A549 (cell line): ENCODE measurements around the gene PIP5KL1. TPM values are rescaled to one million over a fixed set of nuclear protein-coding genes. Genes with fewer than 3 reads are reported as not detected.
A peak's percentile ranks its signal among the peaks of the same experiment; 100 is the strongest.

Experiments
- ATAC-seq, 2 experiments: fragments of 200-7000 bp in 1 of 2; fragments of >200 bp in 1 of 2; cut with Nextera tagmentation in 1 of 2; cut with Tn5 transposase in 1 of 2; 3 replicates each; pipeline versions ENCODE4 v1.8.0 to v1.9.1; 2018 to 2020; ENCODE audit warnings: mild to moderate bottlenecking in 1 of 2, moderate library complexity in 1 of 2
- CTCF ChIA-PET: fragments of 300-600 bp; sonication (Branson Sonifier 250); formaldehyde crosslinking; extraction: SDS; loops from one replicate; lab custom pipeline; 2021; ENCODE audit warnings: antibody characterized with exemption, inconsistent platforms; lab: Yijun Ruan, JAX
- POLR2A ChIA-PET: fragments of 350-600 bp; formaldehyde crosslinking; extraction: SDS; loops from one replicate; lab custom pipeline; 2021; ENCODE audit warnings: antibody characterized with exemption, inconsistent platforms; lab: Yijun Ruan, JAX
- DNase-seq, 2 experiments: peaks; one replicate each; pipeline versions ENCODE4 v3.0.0 to v3.0.0-alpha.2; 2011 to 2016; ENCODE audit warnings: low read depth in 1 of 2, low spot score in 1 of 2
- FAIRE-seq: peaks from 2 replicates; lab custom pipeline; 2011; peaks lifted over from hg19 to GRCh38; lab: Jason Lieb, UNC
- H3K27ac ChIP-seq, 2 experiments: fragments of >200 bp; sonication (Bioruptor Twin); formaldehyde crosslinking; 3 replicates each; pipeline ENCODE4 v1.5.1; 2016 to 2017
- H3K4me1 ChIP-seq: fragments of >200 bp; sonication (Bioruptor Twin); formaldehyde crosslinking; 3 replicates; pipeline ENCODE4 v1.6.1; 2016
- H3K4me2 ChIP-seq: fragments of >200 bp; sonication (Bioruptor Twin); formaldehyde crosslinking; 3 replicates; pipeline ENCODE4 v1.6.1; 2016
- H3K4me3 ChIP-seq: fragments of >200 bp; sonication (Bioruptor Twin); formaldehyde crosslinking; 3 replicates; pipeline ENCODE4 v1.5.1; 2016
- H3K9me3 ChIP-seq: fragments of >200 bp; sonication (Bioruptor Twin); formaldehyde crosslinking; 3 replicates; pipeline ENCODE4 v1.6.1; 2016
- BCL3 ChIP-seq: fragments of >200 bp; sonication (Bioruptor Twin); formaldehyde crosslinking; IDR thresholded peaks from 3 replicates; pipeline ENCODE4 v1.6.1; 2016
- CBX2 ChIP-seq: fragments of 200-600 bp; sonication (generic); IDR thresholded peaks from 2 replicates; pipeline ENCODE4 v1.6.1; 2016; ENCODE audit warnings: low read depth, mild to moderate bottlenecking, borderline replicate concordance
- CHD4 ChIP-seq: fragments of 200-600 bp; sonication (generic); IDR thresholded peaks from 2 replicates; pipeline ENCODE4 v1.6.1; 2016; ENCODE audit warnings: antibody characterized with exemption, mild to moderate bottlenecking, borderline replicate concordance
- E2F6 ChIP-seq: IDR thresholded peaks from 2 replicates; pipeline ENCODE4 v1.6.1; 2012; ENCODE audit warnings: low read depth, borderline replicate concordance
- EHMT2 ChIP-seq: fragments of 200-600 bp; sonication (generic); IDR thresholded peaks from 2 replicates; pipeline ENCODE4 v1.6.1; 2016; ENCODE audit warnings: antibody characterized with exemption, low read depth, mild to moderate bottlenecking, moderate library complexity
- FOSL2 ChIP-seq, 2 experiments: fragments of 450-650 bp in 1 of 2; fragments of >200 bp in 1 of 2; sonication (Bioruptor Twin) in 1 of 2; formaldehyde crosslinking; IDR thresholded peaks; 2 replicates each; pipeline versions ENCODE4 v1.5.0 to v1.6.1; 2016 to 2020; ENCODE audit warnings: mild to moderate bottlenecking in 1 of 2, moderate library complexity in 1 of 2
- HEYL ChIP-seq: fragments of 250-450 bp; sonication (Bioruptor Pico); IDR thresholded peaks from 2 replicates; pipeline ENCODE4 v1.8.0; 2021; ENCODE audit warnings: mild to moderate bottlenecking, moderate library complexity
- HMGXB4 ChIP-seq: fragments of 250-450 bp; sonication (Bioruptor Pico); IDR thresholded peaks from 2 replicates; pipeline ENCODE4 v1.5.0; 2021; ENCODE audit warnings: mild to moderate bottlenecking, moderate library complexity, borderline replicate concordance
- HOXA7 ChIP-seq: fragments of 250-450 bp; sonication (Bioruptor Pico); IDR thresholded peaks from 2 replicates; pipeline ENCODE4 v1.5.0; 2020; ENCODE audit warnings: mild to moderate bottlenecking, moderate library complexity
- KDM1A ChIP-seq: fragments of 200-600 bp; sonication (generic); IDR thresholded peaks from 2 replicates; pipeline ENCODE4 v1.6.1; 2016; ENCODE audit warnings: low read depth, mild to moderate bottlenecking
- NPAS2 ChIP-seq: fragments of 250-450 bp; sonication (Bioruptor Pico); IDR thresholded peaks from 2 replicates; pipeline ENCODE4 v1.8.0; 2022; ENCODE audit warnings: mild to moderate bottlenecking, moderate library complexity, borderline replicate concordance
- NR3C1 ChIP-seq: fragments of >200 bp; sonication (Bioruptor Twin); formaldehyde crosslinking; IDR thresholded peaks from 3 replicates; pipeline ENCODE4 v1.6.1; 2017
- PBX3 ChIP-seq: IDR thresholded peaks from 2 replicates; pipeline ENCODE4 v1.6.1; 2012
- POLR2AphosphoS2 ChIP-seq: conservative IDR thresholded peaks from 2 replicates; pipeline ENCODE4 v1.6.1; 2012; ENCODE audit warnings: low read length, improper control_type of control experiment, inconsistent platforms
- RAD21 ChIP-seq, 2 experiments: fragments of >200 bp in 1 of 2; sonication (Bioruptor Twin) in 1 of 2; formaldehyde crosslinking in 1 of 2; IDR thresholded peaks in 1 of 2; conservative IDR thresholded peaks in 1 of 2; 2 replicates in 1 of 2; 3 replicates in 1 of 2; pipeline ENCODE4 v1.6.1; 2012 to 2018; ENCODE audit warnings: inconsistent platforms in 1 of 2
- RARB ChIP-seq: fragments of 250-450 bp; sonication (Bioruptor Pico); IDR thresholded peaks from 2 replicates; pipeline ENCODE4 v1.8.0; 2021; ENCODE audit warnings: mild to moderate bottlenecking, moderate library complexity
- REST ChIP-seq: fragments of 200-600 bp; sonication (generic); IDR thresholded peaks from 2 replicates; pipeline ENCODE4 v1.6.1; 2016; ENCODE audit warnings: antibody characterized with exemption, mild to moderate bottlenecking, moderate library complexity
- SMC3 ChIP-seq: fragments of >200 bp; sonication (Bioruptor Twin); formaldehyde crosslinking; IDR thresholded peaks from 3 replicates; pipeline ENCODE4 v1.6.1; 2018; ENCODE audit warnings: inconsistent platforms
- TP53 ChIP-seq: fragments of 250-450 bp; sonication (Bioruptor Pico); IDR thresholded peaks from 2 replicates; pipeline ENCODE4 v1.5.0; 2021; ENCODE audit warnings: mild to moderate bottlenecking, moderate library complexity
- ZNF302 ChIP-seq: fragments of 250-450 bp; sonication (Bioruptor Pico); IDR thresholded peaks from 2 replicates; pipeline ENCODE4 v1.9.0; 2021; ENCODE audit warnings: inconsistent platforms, mild to moderate bottlenecking, moderate library complexity
- ZSCAN20 ChIP-seq: fragments of 250-450 bp; sonication (Bioruptor Pico); IDR thresholded peaks from 2 replicates; pipeline ENCODE4 v1.8.0; 2022; ENCODE audit warnings: mild to moderate bottlenecking, moderate library complexity
- WGBS: methylation state at CpG from one replicate; pipeline ENCODE4 v1.1.6; 2017; ENCODE audit errors: missing lambda C conversion rate; 5-methylcytosine and 5-hydroxymethylcytosine counted together
- polyA plus RNA-seq, 4 experiments: library from polyadenylated mRNA; depleted of rRNA in 3 of 4; stranded (reverse); fragments of >200 nt; fragmentation: RNase III in 1 of 4; extraction: RNeasy Plus Mini Kit Qiagen cat#74134 plus additional on column Dnase treatment in 1 of 4; gene quantifications; 2 replicates in 3 of 4; 3 replicates in 1 of 4; pipeline ENCODE4 v1.2.3, GENCODE V29; 2011 to 2017

PIP5KL1 gene
- polyA plus RNA-seq, 2 of the 4 experiments (the other 2 are of a cell fraction): 2.4 to 2.5 TPM

- no peak for TF ChIP-seq RARB (CRISPR knock-in tag)
- TF ChIP-seq, all 56 proteins: peak for 0
Measured at GRCh38 chr9:127905788-127906191, 24.8 kb downstream of the PIP5KL1 start (continued).

GRCh38 chr9:127905004-127905728 lies 25.4 kb downstream of the PIP5KL1 start:
- DNase-seq (no peak), FAIRE-seq (no peak), ATAC-seq (peak; percentile 22 to 31; a peak in 3 of 6 replicates)
- H3K9me3 ChIP-seq: no peaks in the 10 kb centered on the region
- no peak for TF ChIP-seq HOXA7
- no peak for TF ChIP-seq POLR2AphosphoS2
- no peak for TF ChIP-seq CHD4
- TF ChIP-seq REST: no peak
- no peak for TF ChIP-seq E2F6
- no peak for TF ChIP-seq SMC3
- no peak for TF ChIP-seq HEYL (CRISPR knock-in tag)
- no peak for TF ChIP-seq EHMT2
- no peak for TF ChIP-seq ZNF302 (CRISPR knock-in tag)
- TF ChIP-seq KDM1A: no peak
- TF ChIP-seq CBX2: no peak
- TF ChIP-seq NPAS2 (CRISPR knock-in tag): no peak
- TF ChIP-seq ZSCAN20: no peak
- H3K4me1 ChIP-seq: peaks cover 25% of the 10 kb centered on the region
- H3K4me2 ChIP-seq: no peak overlapping the region
- 69% methylated on average over 4 of the region's 5 CpGs for WGBS
- CTCF ChIA-PET: interaction anchor here (0.9 to 1.6 kb wide), 2 partner anchors 10 to 36 kb away, joined by 3 to 5 read pairs; no protein-coding TSS in a partner anchor
- H3K27ac ChIP-seq: peak overlapping the region in 1 of 2 experiments; percentile 54; a peak in 1 of 6 replicates
- POLR2A ChIA-PET: no interaction called here
- H3K4me3 ChIP-seq: no peak overlapping the region

- DNase-seq (no peak), ATAC-seq (no peak), FAIRE-seq (no peak)
- H3K4me2 ChIP-seq: no peak overlapping the region
- peaks cover 31% of the 10 kb centered on the region for H3K4me1 ChIP-seq
- H3K4me3 ChIP-seq: no peak overlapping the region
- CTCF ChIA-PET: interaction anchor here (0.9 to 1.6 kb wide), 5 partner anchors 9 to 170 kb away, joined by 3 to 6 read pairs (median 3); partner anchors contain the start of gene TOR2A
- TF ChIP-seq TP53 (CRISPR knock-in tag) (no peak), RAD21 (conservative IDR thresholded peaks at IDR 0.05 in 1 of 2, IDR thresholded peaks at IDR 0.05 in 1 of 2) (no peak), FOSL2 (IDR thresholded peaks at IDR 0.05) (no peak), FOSL2 (CRISPR knock-in tag; IDR thresholded peaks at IDR 0.05) (no peak), NR3C1 (no peak), HMGXB4 (CRISPR knock-in tag) (no peak), PBX3 (no peak), HEYL (CRISPR knock-in tag) (no peak), BCL3 (no peak)
- peak overlapping the region in 1 of 2 experiments; percentile 54; a peak in 1 of 6 replicates for H3K27ac ChIP-seq
- no peaks in the 10 kb centered on the region for H3K9me3 ChIP-seq
- POLR2A ChIA-PET: no interaction called here
- WGBS: 88% methylated on average over 12 of the region's 12 CpGs
Measured at GRCh38 chr9:127904561-127905003, 26.0 kb downstream of the PIP5KL1 start.
